GM12878 (cell line): Measurements from ENCODE around the gene MEGF11. TPM values are rescaled to one million over a fixed set of nuclear protein-coding genes. Genes with fewer than 3 reads are reported as not detected.

Source experiments
- ATAC-seq: fragments of 200-7000 bp; cut with Tn5 transposase; 3 replicates; pipeline ENCODE4 v1.9.1; 2020; ENCODE audit warnings: mild to moderate bottlenecking, moderate library complexity
- Bru-seq: library from RNA; stranded (reverse); fragments of 400-500 nt; gene quantifications from one replicate; lab custom pipeline; 2021; lab: Mats Ljungman, UMichigan
- BruChase-seq, 2 experiments: library from RNA; stranded (reverse); fragments of 400-500 nt; gene quantifications; one replicate each; lab custom pipeline; 2021; lab: Mats Ljungman, UMichigan
- BruUV-seq: library from RNA; stranded (reverse); fragments of 400-500 nt; replicated peaks from 2 replicates; lab custom pipeline; 2021; lab: Mats Ljungman, UMichigan
- CTCF ChIA-PET: fragments of 300-600 bp; sonication (Branson Sonifier 250); formaldehyde crosslinking; extraction: SDS; loops from one replicate; lab custom pipeline; 2021; ENCODE audit warnings: inconsistent platforms; lab: Yijun Ruan, JAX
- POLR2A ChIA-PET: fragments of 350-600 bp; formaldehyde crosslinking; extraction: SDS; loops from one replicate; lab custom pipeline; 2021; ENCODE audit warnings: inconsistent platforms; lab: Charles Lee
- RAD21 ChIA-PET: fragments of 300-600 bp; sonication (Branson Sonifier 250); formaldehyde crosslinking; loops from one replicate; lab custom pipeline; 2023; ENCODE audit warnings: antibody characterized with exemption; ENCODE audit not compliant: unreplicated experiment; lab: Charles Lee
- SMC1A ChIA-PET: fragments of 300-600 bp; sonication (Branson Sonifier 250); formaldehyde crosslinking; loops from one replicate; lab custom pipeline; 2023; ENCODE audit not compliant: unreplicated experiment, uncharacterized antibody; lab: Charles Lee
- DNase-seq: peaks from one replicate; pipeline ENCODE4 v3.0.0-alpha.2; 2011; ENCODE audit warnings: low read depth, low spot score
- FAIRE-seq: peaks from 3 replicates; lab custom pipeline; 2011; peaks lifted over from hg19 to GRCh38; lab: Jason Lieb, UNC
- H2AFZ ChIP-seq: 2 replicates; pipeline ENCODE4 v1.6.0; 2011; ENCODE audit warnings: low read depth, low read length, control low read depth; ENCODE audit not compliant: control insufficient read depth
- H3K27ac ChIP-seq: 2 replicates; pipeline ENCODE4 v1.5.1; 2011; ENCODE audit warnings: control low read depth; ENCODE audit not compliant: control insufficient read depth, insufficient read depth
- H3K27me3 ChIP-seq, 2 experiments: replicated peaks in 1 of 2; 2 replicates each; pipeline versions ENCODE4 v1.6.0 to v1.6.1; 2011; ENCODE audit warnings: low read length in 1 of 2; ENCODE audit not compliant: control insufficient read depth in 2 of 2, insufficient read depth in 2 of 2
- H3K36me3 ChIP-seq, 2 experiments: 2 replicates each; pipeline ENCODE4 v1.5.1; 2011; ENCODE audit warnings: low read length in 1 of 2; ENCODE audit not compliant: control insufficient read depth in 2 of 2, insufficient read depth in 2 of 2
- H3K4me1 ChIP-seq: 2 replicates; pipeline ENCODE4 v1.6.1; 2011; ENCODE audit warnings: mild to moderate bottlenecking, low read length, moderate library complexity, mixed read lengths; ENCODE audit not compliant: control insufficient read depth, insufficient read depth
- H3K4me2 ChIP-seq: 2 replicates; pipeline ENCODE4 v1.6.0; 2011; ENCODE audit warnings: control low read depth; ENCODE audit not compliant: control insufficient read depth, insufficient read depth
- H3K4me3 ChIP-seq: fragments of 200-600 bp; sonication (generic); 2 replicates; pipeline ENCODE4 v1.5.1; 2016
- H3K79me2 ChIP-seq: 2 replicates; pipeline ENCODE4 v1.6.0; 2011; ENCODE audit warnings: low read length; ENCODE audit not compliant: control insufficient read depth, insufficient read depth
- H3K9ac ChIP-seq: 2 replicates; pipeline ENCODE4 v1.8.0; 2011; ENCODE audit warnings: low read length, control low read depth, mixed read lengths; ENCODE audit not compliant: control insufficient read depth, insufficient read depth
- H3K9me3 ChIP-seq: replicated peaks from 3 replicates; pipeline ENCODE4 v1.5.1; 2011; ENCODE audit warnings: mild to moderate bottlenecking, low read length; ENCODE audit not compliant: control insufficient read depth, insufficient read depth
- H4K20me1 ChIP-seq: 2 replicates; pipeline ENCODE4 v1.6.0; 2011; ENCODE audit not compliant: control insufficient read depth, insufficient read depth
- ATF2 ChIP-seq: IDR thresholded peaks from 2 replicates; pipeline ENCODE4 v1.6.1; 2012; ENCODE audit warnings: low read length, inconsistent platforms
- BRCA1 ChIP-seq: IDR thresholded peaks from 2 replicates; pipeline ENCODE4 v1.6.1; 2011; ENCODE audit warnings: low read depth, low read length, improper control_type of control experiment
- CREB1 ChIP-seq: IDR thresholded peaks from 2 replicates; pipeline ENCODE4 v1.6.1; 2012; ENCODE audit warnings: low read depth, mild to moderate bottlenecking, inconsistent platforms
- CTCF ChIP-seq, 3 experiments: IDR thresholded peaks in 2 of 3; conservative IDR thresholded peaks in 1 of 3; 2 replicates each; pipeline ENCODE4 v1.5.1; 2011; ENCODE audit warnings: low read depth in 3 of 3, low read length in 3 of 3, mild to moderate bottlenecking in 3 of 3, control low read depth in 2 of 3, moderate library complexity in 2 of 3, inconsistent platforms in 1 of 3, mixed read lengths in 1 of 3; ENCODE audit not compliant: control insufficient read depth in 2 of 3, insufficient read depth in 1 of 3; ENCODE audit errors: extremely low read depth in 1 of 3
- E4F1 ChIP-seq: fragments of 450-650 bp; IDR thresholded peaks from 2 replicates; pipeline ENCODE4 v1.6.1; 2018; ENCODE audit warnings: borderline replicate concordance, mild to moderate bottlenecking; ENCODE audit not compliant: partially characterized antibody
- HDGF ChIP-seq: fragments of 450-650 bp; IDR thresholded peaks from 2 replicates; pipeline ENCODE4 v1.6.1; 2016; ENCODE audit warnings: antibody characterized with exemption
- MTA2 ChIP-seq: fragments of 450-650 bp; IDR thresholded peaks from 2 replicates; pipeline ENCODE4 v1.6.1; 2016; ENCODE audit warnings: low read depth, mild to moderate bottlenecking, moderate library complexity
- RAD21 ChIP-seq: IDR thresholded peaks from 2 replicates; pipeline ENCODE4 v1.6.1; 2011; ENCODE audit warnings: mild to moderate bottlenecking, low read depth, low read length, moderate library complexity; ENCODE audit not compliant: insufficient read depth
- SKIL ChIP-seq: fragments of 450-650 bp; IDR thresholded peaks from 2 replicates; pipeline ENCODE4 v1.6.1; 2017; ENCODE audit warnings: mild to moderate bottlenecking, low read depth, inconsistent platforms; ENCODE audit not compliant: poor library complexity, severe bottlenecking
- SMAD1 ChIP-seq: fragments of 450-650 bp; IDR thresholded peaks from 2 replicates; pipeline ENCODE4 v1.6.1; 2018; ENCODE audit warnings: mild to moderate bottlenecking, low read depth; ENCODE audit not compliant: partially characterized antibody
- YY1 ChIP-seq: IDR thresholded peaks from 2 replicates; pipeline ENCODE4 v1.6.1; 2011; ENCODE audit warnings: low read depth, mild to moderate bottlenecking, low read length
- WGBS: methylation state at CpG from one replicate; pipeline ENCODE4 v1.1.6; 2016; ENCODE audit warnings: low lambda C conversion rate; ENCODE audit not compliant: insufficient replicate concordance, insufficient coverage; ENCODE audit errors: missing lambda C conversion rate; 5-methylcytosine and 5-hydroxymethylcytosine counted together
- in situ Hi-C: fragments of 300-500 bp; cut with MboI; formaldehyde crosslinking; loops from 9 replicates; pipeline ENCODE4 v1.14.3; 2018; ENCODE audit warnings: mixed read lengths
- intact Hi-C: fragments of 100-400 bp; cut with micrococcal nuclease; formaldehyde crosslinking; loops from one replicate; pipeline ENCODE4 v1.14.2; 2022; ENCODE audit not compliant: unreplicated experiment
- long read RNA-seq, 2 experiments: library from polyadenylated mRNA; unstranded; transcript quantifications; one replicate each; pipeline ENCODE4 v2.0.0, GENCODE V29; 2019 to 2020
- polyA minus RNA-seq, 3 experiments: library from RNA; depleted of rRNA, polyadenylated mRNA; stranded (reverse); fragments of >200 nt; gene quantifications; 2 replicates each; pipeline ENCODE4 v1.2.3, GENCODE V29; 2011
- polyA plus RNA-seq, 11 experiments: library from polyadenylated mRNA; depleted of rRNA in 4 of 11; unstranded in 6 of 11; stranded (reverse) in 5 of 11; fragments of >200 nt; fragmentation: Nextera tagmentation in 4 of 11; fragmentation: Illumina TruSeq in 1 of 11; extraction: Ambion mirVana in 4 of 11; extraction: Trizol in 1 of 11; gene quantifications; 1 replicate in 1 of 11; 2 replicates in 10 of 11; pipeline versions ENCODE4 v1.2.1 to v1.2.3, GENCODE V29; 2011 to 2016; ENCODE audit warnings: inconsistent platforms in 2 of 11, missing spikeins in 2 of 11, low read depth in 1 of 11
- total RNA-seq, 4 experiments: library from RNA; depleted of rRNA in 3 of 4; stranded (reverse); fragments of >200 nt in 3 of 4; fragmentation: Illumina TruSeq in 1 of 4; extraction: Trizol in 1 of 4; gene quantifications; 2 replicates each; pipeline versions ENCODE4 v1.2.1 to v1.2.3, GENCODE V29; 2013 to 2021

MEGF11 gene
- 0.29 and 2.2 TPM in 2 replicates for total RNA-seq (2013; cell fraction: nucleolus; rRNA removed)
- total RNA-seq (2014; rRNA removed) (0.76 and 1.3 TPM in 2 replicates), total RNA-seq (2014; rRNA removed; fragmentation: Illumina TruSeq; extraction: Trizol) (0.18 and 0.49 TPM in 2 replicates), total RNA-seq (2021) (0.33 and 0.64 TPM in 2 replicates), polyA plus RNA-seq (2011; rRNA removed) (1.3 and 1.7 TPM in 2 replicates), polyA plus RNA-seq (2014; fragmentation: Illumina TruSeq; extraction: Trizol) (0.27 and 0.37 TPM in 2 replicates), polyA plus RNA-seq (2014; fragmentation: Nextera tagmentation; extraction: Ambion mirVana) (under 1 TPM; 0.03 to 0.84 TPM), polyA plus RNA-seq (2014; rRNA removed) (0.22 and 0.46 TPM in 2 replicates), polyA plus RNA-seq (2016; fragmentation: Nextera tagmentation; extraction: Ambion mirVana) (under 1 TPM; 0.49 to 0.78 TPM), polyA minus RNA-seq (2011; rRNA and poly(A)+ RNA removed) (1.2 and 4.3 TPM in 2 replicates), Bru-seq, nascent RNA (percentile 22 among the genes with signal in this experiment), BruChase-seq, experiment 1, labeled RNA remaining after a 6-hour chase (percentile 12 among the genes with signal in this experiment), BruChase-seq, experiment 2, labeled RNA remaining after a 2-hour chase (percentile 11 among the genes with signal in this experiment)
- polyA plus RNA-seq (2011; ENCODE audit: low read depth), result 0.09 TPM
- polyA plus RNA-seq (2011; cell fraction: cytosol; rRNA removed), result 0.88 and 1.9 TPM in 2 replicates
- 2.9 and 4.6 TPM in 2 replicates for polyA plus RNA-seq (2011; cell fraction: nucleus; rRNA removed)
- 1.0 and 1.1 TPM in 2 replicates for polyA plus RNA-seq (2012)
- not detected in 2 replicates for polyA minus RNA-seq (2011; cell fraction: cytosol; rRNA and poly(A)+ RNA removed)
- polyA minus RNA-seq (2011; cell fraction: nucleus; rRNA and poly(A)+ RNA removed), result 2.3 and 3.7 TPM in 2 replicates
- long read RNA-seq, experiment 1, result 0 reads
- long read RNA-seq, experiment 2, partial matches to known transcripts, result 0 of 13 reads
- long read RNA-seq, experiment 2, other reads (novel, unspliced or antisense), result 13 of 13 reads

DNA sequence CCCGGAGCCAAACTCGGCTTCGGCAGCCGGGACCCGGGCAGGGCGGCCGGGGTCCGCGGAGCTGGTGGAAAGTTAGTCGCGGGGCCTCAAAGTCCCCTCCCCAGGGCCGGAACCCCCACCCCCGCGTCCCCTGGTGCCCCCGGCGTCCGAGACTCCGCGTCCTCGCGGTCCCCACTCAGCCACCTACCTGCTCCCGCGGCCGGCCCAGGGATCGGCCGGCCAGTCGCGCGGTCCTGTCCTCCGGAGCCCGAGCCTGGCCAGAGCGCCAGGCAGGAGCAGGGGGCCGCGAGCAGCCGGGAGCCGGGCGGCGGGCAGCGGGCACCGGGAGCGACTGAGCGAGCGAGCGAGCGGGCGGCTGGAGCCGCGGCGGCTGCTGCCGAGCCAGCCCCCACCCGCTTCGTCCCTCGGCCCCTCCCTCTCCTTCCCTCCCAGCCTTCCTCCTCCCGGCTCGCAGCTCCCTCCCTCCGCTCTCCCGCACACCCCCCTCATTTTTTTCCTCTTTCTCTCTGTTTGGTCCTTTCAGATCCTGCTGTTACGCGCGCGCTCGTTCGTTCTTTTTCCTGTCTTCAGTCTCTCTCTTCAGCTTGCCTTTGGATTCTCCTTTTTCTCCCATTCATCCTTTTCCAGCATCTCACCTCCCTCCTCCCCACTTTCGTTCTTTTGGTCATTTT lies at the start of gene MEGF11:
Gene MEGF11 (minus strand): TSS at position 333 of the 671 bp plus-strand sequence. CDS start 125,347 bp downstream, outside the sequence.
- peak within 1 kb of the TSS; percentile 86 for H3K4me2 ChIP-seq

More for the DNA sequence above, at the start of gene MEGF11:
- H3K9me3 ChIP-seq, result no peaks in the 10 kb centered on the region
- peaks cover 25 to 40% of the 10 kb centered on the region in 2 experiments for H3K27me3 ChIP-seq
- peaks cover 3% of the 10 kb centered on the region; the same call in 1 of the 2 replicates for H3K4me1 ChIP-seq
- no peaks in the 10 kb centered on the region for H3K79me2 ChIP-seq
- H3K4me3 ChIP-seq, result peak within 1 kb of the TSS; percentile 35; the same call in 1 of the 2 replicates
- SMC1A ChIA-PET, result no interaction called here
- no peak for TF ChIP-seq HDGF
- no peak for TF ChIP-seq SKIL
- TF ChIP-seq MTA2, result no peak
- TF ChIP-seq CREB1, result no peak
- TF ChIP-seq RAD21, result no peak
- no peak for TF ChIP-seq E4F1
- TF ChIP-seq YY1, result no peak
- TF ChIP-seq SMAD1, result no peak
- no peak for TF ChIP-seq CTCF (IDR thresholded peaks at IDR 0.05 in 2 of 3, conservative IDR thresholded peaks at IDR 0.05 in 1 of 3; ENCODE audit: control insufficient read depth in 2 of 3, extremely low read depth in 1 of 3, insufficient read depth in 1 of 3, low read depth in 3 of 3, low read length in 3 of 3)
- no peak for TF ChIP-seq ATF2
- TF ChIP-seq BRCA1, result no peak
- RAD21 ChIA-PET, result no interaction called here
- ATAC-seq (peak; percentile 39), FAIRE-seq (no peak), DNase-seq (no peak)
- no peaks in the 10 kb centered on the region for H3K36me3 ChIP-seq
- 29% methylated on average over 14 of the region's 64 CpGs for WGBS
- in situ Hi-C loops, result no loop called here
- H3K27ac ChIP-seq, result no peak within 1 kb of the TSS
- H3K9ac ChIP-seq, result no peak within 1 kb of the TSS
- CTCF ChIA-PET, result interaction anchor here (1.2 kb wide), 1 partner anchor 245 kb away, joined by 5 read pairs; no protein-coding TSS in a partner anchor
- POLR2A ChIA-PET, result no interaction called here
- no TSS peak for BruUV-seq
- intact Hi-C loops, result loop anchor here (5.0 kb wide), 1 partner anchor 34 kb away; no protein-coding TSS in a partner anchor
- no peak within 1 kb of the TSS for H2AFZ ChIP-seq
- H4K20me1 ChIP-seq, result no peaks in the 10 kb centered on the region
